Measurements from ENCODE around the gene ZNF446.

DNA sequence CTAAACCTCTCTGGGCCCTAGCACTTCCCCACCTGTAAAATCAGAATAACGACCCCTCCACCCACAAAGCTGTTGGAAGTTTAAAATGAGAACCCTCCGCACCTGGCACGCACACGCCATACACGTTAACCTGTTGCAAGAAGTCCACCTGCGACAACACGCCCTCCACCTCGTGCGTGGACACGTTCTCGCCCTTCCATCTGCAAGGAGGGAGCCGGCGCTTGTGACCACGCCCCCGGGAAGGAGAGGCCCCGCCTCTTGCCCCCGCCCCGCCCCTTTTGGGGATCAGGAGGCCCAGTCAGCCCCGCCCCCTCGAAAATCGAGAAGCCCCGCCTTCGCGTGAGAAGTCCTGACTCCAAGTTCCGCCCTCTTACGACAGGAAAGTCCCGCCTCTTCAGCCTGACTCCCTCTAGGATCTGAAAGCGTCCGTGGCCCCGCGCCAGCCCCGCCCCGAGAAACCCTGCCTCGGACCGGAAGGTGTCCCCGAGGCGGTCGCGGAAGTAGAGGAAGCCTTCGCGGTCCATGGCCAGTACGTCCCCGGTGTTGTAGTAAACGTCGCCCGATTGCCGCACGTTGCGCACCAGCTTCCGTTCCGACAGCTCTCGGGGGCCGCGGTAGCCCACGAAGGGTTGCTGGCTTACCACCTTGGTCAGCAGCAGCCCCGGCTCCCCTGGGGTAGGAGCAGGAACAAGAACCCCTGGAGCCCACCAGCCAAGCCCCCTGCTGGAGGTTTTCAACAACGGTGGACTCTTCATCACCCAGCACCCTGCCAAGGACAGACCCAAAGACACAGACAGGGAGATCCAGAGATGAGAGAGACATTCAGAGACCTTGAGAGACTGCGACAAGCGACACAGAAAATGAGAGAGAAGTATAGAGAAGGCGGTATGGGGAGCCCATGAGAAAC, 23.1 kb downstream of the ZNF446 start:
- TF ChIP-seq, protein P1, sequence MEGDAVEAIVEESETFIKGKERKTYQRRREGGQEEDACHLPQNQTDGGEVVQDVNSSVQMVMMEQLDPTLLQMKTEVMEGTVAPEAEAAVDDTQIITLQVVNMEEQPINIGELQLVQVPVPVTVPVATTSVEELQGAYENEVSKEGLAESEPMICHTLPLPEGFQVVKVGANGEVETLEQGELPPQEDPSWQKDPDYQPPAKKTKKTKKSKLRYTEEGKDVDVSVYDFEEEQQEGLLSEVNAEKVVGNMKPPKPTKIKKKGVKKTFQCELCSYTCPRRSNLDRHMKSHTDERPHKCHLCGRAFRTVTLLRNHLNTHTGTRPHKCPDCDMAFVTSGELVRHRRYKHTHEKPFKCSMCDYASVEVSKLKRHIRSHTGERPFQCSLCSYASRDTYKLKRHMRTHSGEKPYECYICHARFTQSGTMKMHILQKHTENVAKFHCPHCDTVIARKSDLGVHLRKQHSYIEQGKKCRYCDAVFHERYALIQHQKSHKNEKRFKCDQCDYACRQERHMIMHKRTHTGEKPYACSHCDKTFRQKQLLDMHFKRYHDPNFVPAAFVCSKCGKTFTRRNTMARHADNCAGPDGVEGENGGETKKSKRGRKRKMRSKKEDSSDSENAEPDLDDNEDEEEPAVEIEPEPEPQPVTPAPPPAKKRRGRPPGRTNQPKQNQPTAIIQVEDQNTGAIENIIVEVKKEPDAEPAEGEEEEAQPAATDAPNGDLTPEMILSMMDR (conservative IDR thresholded peaks at IDR 0.05; ENCODE audit: low read depth, low read length): 0 out of 2 replicates have a peak, but pooled peaks have one; percentile 28
- TF ChIP-seq EZH2 (IDR thresholded peaks at IDR 0.05; ENCODE audit: low read length, unreplicated experiment) (no peak), EZH2phosphoT487 (IDR thresholded peaks at IDR 0.05; ENCODE audit: borderline replicate concordance, low read length) (no peak)
